ENCODE results near the gene MTCL3.

MTCL3 gene

GRCh38 chr6:127458222-127458621, 60.9 kb downstream of the MTCL3 start:
- no peak; the same call in 2 of the 3 replicates for ATAC-seq
- BruUV-seq (replicated peaks) = no TSS peak
- CTCF ChIA-PET (ENCODE audit: low intra/inter-chr PET ratio, low total read pairs) = no interaction called here
- TF ChIP-seq GTF2F1 (IDR thresholded peaks at IDR 0.05; ENCODE audit: low read length) (no peak), ZNF547 (CRISPR knock-in tag; IDR thresholded peaks at IDR 0.05) (no peak), MIER2 (CRISPR knock-in tag; IDR thresholded peaks at IDR 0.05) (no peak), FOSL1 (CRISPR knock-in tag; IDR thresholded peaks at IDR 0.05; ENCODE audit: borderline replicate concordance) (no peak), ARNT2 (CRISPR knock-in tag; IDR thresholded peaks at IDR 0.05; ENCODE audit: low read depth) (no peak), ZNF430 (CRISPR knock-in tag; IDR thresholded peaks at IDR 0.05) (no peak), ETV5 (CRISPR knock-in tag; IDR thresholded peaks at IDR 0.05; ENCODE audit: borderline replicate concordance) (no peak), XBP1 (CRISPR knock-in tag; IDR thresholded peaks at IDR 0.05) (no peak), TOE1 (CRISPR knock-in tag; IDR thresholded peaks at IDR 0.05) (no peak), ARID4A (CRISPR knock-in tag; IDR thresholded peaks at IDR 0.05; ENCODE audit: borderline replicate concordance) (no peak), ZNF331 (CRISPR knock-in tag; IDR thresholded peaks at IDR 0.05) (no peak), FOXA1 (IDR thresholded peaks at IDR 0.05) (peak; percentile 29; the same call in 1 of the 2 replicates), FOXA1 (CRISPR knock-in tag; IDR thresholded peaks at IDR 0.05) (no peak), SNAPC4 (CRISPR knock-in tag; IDR thresholded peaks at IDR 0.05) (no peak), ARID3A (IDR thresholded peaks at IDR 0.05; ENCODE audit: low read depth, low read length) (0 out of 2 replicates have a peak, but pooled peaks have one; percentile 9), MAFF (IDR thresholded peaks at IDR 0.05; ENCODE audit: low read depth, low read length) (peak; percentile 97)

More at GRCh38 chr6:127458222-127458621, 60.9 kb downstream of the MTCL3 start:
- no peak overlapping the region for H2AFZ ChIP-seq (ENCODE audit: low read length)
- 1% methylated on average over 3 of the region's 3 CpGs for WGBS (ENCODE audit: low lambda C conversion rate)
- H3K36me3 ChIP-seq (replicated peaks in 1 of 2; ENCODE audit: control insufficient read depth in 1 of 2, insufficient read depth in 2 of 2, low read length in 2 of 2) = no peaks in the 10 kb centered on the region
- in situ Hi-C loops (cut with HindIII; ENCODE audit: extremely low pct_ligation_motif_present, low pct_unique_long_range_greater_than_20kb) = no loop called here
- no peaks in the 10 kb centered on the region for H3K79me2 ChIP-seq (ENCODE audit: insufficient read depth, low read length)
- H3K9me3 ChIP-seq (ENCODE audit: low read length) = no peaks in the 10 kb centered on the region
- FAIRE-seq (no peak), DNase-seq (ENCODE audit: low spot score) (no peak)
- H4K20me1 ChIP-seq (ENCODE audit: insufficient read depth, low read length) = no peaks in the 10 kb centered on the region
- no peaks in the 10 kb centered on the region for H3K27me3 ChIP-seq (ENCODE audit: control insufficient read depth in 1 of 2, insufficient read depth in 2 of 2, low read length in 2 of 2)
- no peak overlapping the region for H3K27ac ChIP-seq (ENCODE audit: extremely low read length, insufficient read depth, low read length)
- H3K4me3 ChIP-seq (replicated peaks in 1 of 3; ENCODE audit: insufficient read depth in 1 of 3, low read depth in 2 of 3, low read length in 3 of 3) = no peak overlapping the region
- intact Hi-C loops (cut with micrococcal nuclease; ENCODE audit: unreplicated experiment) = no loop called here
- H3K9ac ChIP-seq (ENCODE audit: insufficient read depth, low read depth, low read length) = no peak overlapping the region
- POLR2A ChIA-PET = no interaction called here
- peaks cover 7% of the 10 kb centered on the region for H3K4me1 ChIP-seq (ENCODE audit: insufficient read depth, low read length)
- H3K4me2 ChIP-seq (ENCODE audit: low read depth, low read length) = no peak overlapping the region

All from HepG2 (cell line).